T-helper 1 cell treated with Interleukin-12 subunit alpha and Interleukin-12 subunit beta and Interleukin-4 antibody, amounts not matched to agents 30 μg/mL and 1 μg/mL, for 36 hours (primary cell): Measurements from ENCODE around the gene TTLL11.

Source experiments
- H3K27ac Mint-ChIP-seq: one replicate; pipeline ENCODE4 v1.8.0; 2021; ENCODE audit warnings: mild to moderate bottlenecking, mixed read lengths
- H3K27me3 Mint-ChIP-seq: one replicate; pipeline ENCODE4 v1.8.0; 2021; ENCODE audit warnings: low read depth, mixed read lengths
- H3K36me3 Mint-ChIP-seq: one replicate; pipeline ENCODE4 v1.8.0; 2021; ENCODE audit warnings: low read depth, mixed read lengths
- H3K4me1 Mint-ChIP-seq: one replicate; pipeline ENCODE4 v1.8.0; 2021; ENCODE audit warnings: low read depth, mixed read lengths
- H3K4me3 Mint-ChIP-seq: one replicate; pipeline ENCODE4 v1.8.0; 2021; ENCODE audit warnings: mild to moderate bottlenecking, moderate library complexity, mixed read lengths
- H3K9me3 Mint-ChIP-seq: one replicate; pipeline ENCODE4 v1.8.0; 2021; ENCODE audit warnings: mixed read lengths

TTLL11 gene

DNA sequence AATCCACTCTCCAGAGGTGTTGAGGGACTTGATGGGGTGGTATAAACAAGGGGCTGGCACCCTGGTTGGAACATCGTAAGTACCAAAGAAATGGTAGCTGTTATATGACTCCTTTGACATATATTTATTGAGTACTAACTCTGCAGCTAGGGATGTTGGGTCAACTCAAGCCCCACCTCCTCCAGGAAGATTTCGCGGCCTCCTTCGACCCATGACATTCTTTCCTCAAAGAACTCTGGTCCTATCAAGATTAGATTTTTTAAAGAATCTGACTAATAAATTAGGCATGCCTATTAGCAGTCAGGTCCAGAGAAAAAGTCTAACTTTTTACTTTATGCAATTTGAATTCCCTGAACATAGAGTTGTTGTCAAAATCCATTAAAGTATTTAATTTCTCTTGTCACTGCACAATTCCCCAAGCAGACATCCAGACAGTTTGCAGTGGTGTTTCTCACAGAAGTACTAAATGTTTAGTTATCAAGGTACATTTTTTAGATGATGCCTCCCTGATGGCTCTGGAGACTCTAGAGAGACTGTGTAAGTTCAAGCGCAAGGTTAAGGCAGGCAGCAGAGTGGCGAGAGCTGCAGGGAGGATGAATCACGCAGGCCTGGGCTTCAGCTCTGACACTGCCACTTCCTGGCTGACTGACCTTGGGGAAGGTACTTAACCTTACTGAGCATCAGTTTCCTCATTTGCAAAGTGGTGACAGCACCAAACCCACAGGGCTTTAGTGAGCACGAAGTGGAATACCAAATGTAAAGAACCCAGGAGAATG is 209.6 kb downstream of the TTLL11 start:
- no peaks in the 10 kb centered on the region for H3K9me3 Mint-ChIP-seq
- H3K4me3 Mint-ChIP-seq = no peak overlapping the region
- H3K27me3 Mint-ChIP-seq = no peaks in the 10 kb centered on the region
- H3K36me3 Mint-ChIP-seq = no peaks in the 10 kb centered on the region
- peaks cover 5% of the 10 kb centered on the region for H3K4me1 Mint-ChIP-seq
- no peak overlapping the region for H3K27ac Mint-ChIP-seq

DNA sequence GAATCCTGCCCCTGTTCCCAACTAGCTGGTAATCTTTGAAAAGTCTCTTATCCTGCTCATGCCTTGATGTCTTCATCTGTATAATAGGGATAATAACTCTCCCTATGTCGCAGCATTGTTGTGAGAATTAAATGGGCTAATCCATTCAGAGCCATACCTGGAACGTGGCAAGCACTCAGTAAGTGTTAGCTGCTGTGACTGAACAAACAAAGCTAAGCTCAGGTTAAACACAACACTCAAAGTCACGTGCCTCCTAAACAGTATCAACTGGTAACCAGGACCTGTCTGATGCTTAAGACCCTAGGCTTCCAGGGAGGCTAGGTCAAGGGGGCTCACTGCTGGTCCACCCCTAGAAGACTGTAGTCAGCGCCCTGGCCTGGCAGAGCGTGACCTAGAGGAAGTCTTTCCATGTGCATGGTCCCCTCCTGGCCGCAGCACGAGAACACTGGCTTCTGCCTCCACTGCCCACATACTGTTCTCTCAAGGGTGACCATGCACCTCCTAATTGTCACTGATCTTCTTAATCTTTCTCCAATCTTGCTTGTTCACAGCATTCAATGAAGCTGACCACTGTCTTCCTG is 211.1 kb downstream of the TTLL11 start:
- no peak overlapping the region for H3K27ac Mint-ChIP-seq
- H3K27me3 Mint-ChIP-seq = no peaks in the 10 kb centered on the region
- H3K4me3 Mint-ChIP-seq = no peak overlapping the region
- no peaks in the 10 kb centered on the region for H3K9me3 Mint-ChIP-seq
- no peaks in the 10 kb centered on the region for H3K36me3 Mint-ChIP-seq
- H3K4me1 Mint-ChIP-seq = peaks cover 3% of the 10 kb centered on the region

DNA sequence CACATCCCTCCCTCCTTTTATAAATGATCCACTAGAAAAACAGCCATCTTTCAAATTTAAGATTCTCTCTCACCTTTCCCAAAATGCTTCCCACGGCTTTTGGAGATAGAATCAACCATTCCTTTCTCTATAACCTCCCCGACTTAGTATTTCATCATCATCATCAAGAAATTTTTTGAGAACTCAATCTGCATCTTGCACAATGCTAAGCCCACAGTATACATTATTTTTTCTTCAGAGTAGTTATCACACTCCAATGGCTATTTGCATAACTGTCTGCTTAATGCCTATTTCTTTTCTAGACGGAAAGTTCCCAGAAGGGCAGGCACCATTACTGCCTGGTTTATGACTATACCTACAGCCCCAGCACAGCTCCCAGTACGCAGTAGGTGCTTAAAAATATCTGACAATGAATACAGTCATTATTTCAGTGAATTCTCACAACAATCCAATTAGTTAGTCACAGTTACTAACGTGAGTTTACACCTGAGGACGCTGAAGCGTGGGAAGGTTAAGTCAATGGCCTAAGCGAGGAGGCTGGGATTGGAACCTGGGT is 212.7 kb downstream of the TTLL11 start:
- Mint-ChIP-seq H3K27me3 (no peaks in the 10 kb centered on the region), H3K27ac (no peak overlapping the region), H3K4me1 (no peaks in the 10 kb centered on the region), H3K9me3 (no peaks in the 10 kb centered on the region), H3K4me3 (no peak overlapping the region), H3K36me3 (no peaks in the 10 kb centered on the region)

DNA sequence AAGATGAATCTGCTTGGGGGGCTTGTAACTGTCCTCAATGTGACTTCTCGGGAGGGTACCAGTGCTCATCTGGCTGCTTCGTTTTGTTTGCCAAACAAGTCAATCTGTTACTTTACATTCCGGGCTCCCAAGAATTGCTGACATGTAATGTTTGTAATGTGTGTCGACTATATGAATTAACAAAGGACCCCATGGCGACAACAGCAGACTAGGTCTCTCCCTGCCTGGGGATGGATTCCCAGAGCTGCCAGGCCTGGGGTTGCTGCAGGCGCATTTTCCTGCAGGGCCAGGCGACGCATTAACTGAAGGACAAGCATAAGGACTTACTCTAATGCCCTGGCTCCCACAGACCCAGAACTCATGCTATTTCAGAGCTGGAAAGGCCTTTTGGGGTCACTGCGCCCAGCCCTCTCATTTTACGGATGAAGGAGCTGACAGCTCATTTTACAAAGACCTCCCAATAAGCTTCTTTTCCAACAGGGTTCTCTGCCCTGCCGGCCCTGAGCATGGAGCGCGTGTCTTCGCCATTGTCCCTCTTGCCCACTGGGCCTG is 214.8 kb downstream of the TTLL11 start:
- no peaks in the 10 kb centered on the region for H3K4me1 Mint-ChIP-seq
- H3K9me3 Mint-ChIP-seq = no peaks in the 10 kb centered on the region
- H3K36me3 Mint-ChIP-seq = no peaks in the 10 kb centered on the region
- H3K27me3 Mint-ChIP-seq = no peaks in the 10 kb centered on the region
- H3K4me3 Mint-ChIP-seq = no peak overlapping the region
- H3K27ac Mint-ChIP-seq = no peak overlapping the region

GRCh38 chr9:121876658-121877271 is 216.3 kb downstream of the TTLL11 start:
- Mint-ChIP-seq H3K36me3 (no peaks in the 10 kb centered on the region), H3K4me1 (no peaks in the 10 kb centered on the region), H3K27me3 (no peaks in the 10 kb centered on the region), H3K9me3 (no peaks in the 10 kb centered on the region), H3K27ac (no peak overlapping the region), H3K4me3 (no peak overlapping the region)

DNA sequence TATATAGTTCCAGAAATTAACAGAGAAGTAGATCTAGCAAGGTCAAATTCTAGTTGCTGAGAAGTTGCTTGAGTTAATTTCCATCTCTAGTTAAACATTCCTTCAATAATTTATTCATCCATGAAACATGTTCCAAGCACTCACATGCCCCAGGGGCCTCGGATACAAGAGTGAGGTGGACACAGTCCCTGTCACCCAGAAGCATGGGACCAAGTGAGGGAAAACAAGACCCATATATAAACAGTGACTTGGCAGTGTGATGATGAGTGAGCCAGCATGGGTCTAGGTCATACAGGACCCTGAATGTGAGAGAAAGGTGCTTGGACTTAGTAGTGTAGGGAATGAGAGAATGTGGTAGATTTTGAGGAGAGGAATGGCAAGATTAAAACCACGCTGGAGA is 216.9 kb downstream of the TTLL11 start:
- Mint-ChIP-seq H3K27me3 (no peaks in the 10 kb centered on the region), H3K27ac (no peak overlapping the region)

GRCh38 chr9:121874524-121874923 is 218.6 kb downstream of the TTLL11 start:
- H3K27me3 Mint-ChIP-seq = no peaks in the 10 kb centered on the region
- no peaks in the 10 kb centered on the region for H3K4me1 Mint-ChIP-seq
- no peaks in the 10 kb centered on the region for H3K9me3 Mint-ChIP-seq
- H3K36me3 Mint-ChIP-seq = no peaks in the 10 kb centered on the region
- H3K4me3 Mint-ChIP-seq = no peak overlapping the region
- no peak overlapping the region for H3K27ac Mint-ChIP-seq

More for the DNA sequence above, 216.9 kb downstream of the TTLL11 start:
- Mint-ChIP-seq H3K4me3 (no peak overlapping the region), H3K36me3 (no peaks in the 10 kb centered on the region), H3K4me1 (no peaks in the 10 kb centered on the region), H3K9me3 (no peaks in the 10 kb centered on the region)

DNA sequence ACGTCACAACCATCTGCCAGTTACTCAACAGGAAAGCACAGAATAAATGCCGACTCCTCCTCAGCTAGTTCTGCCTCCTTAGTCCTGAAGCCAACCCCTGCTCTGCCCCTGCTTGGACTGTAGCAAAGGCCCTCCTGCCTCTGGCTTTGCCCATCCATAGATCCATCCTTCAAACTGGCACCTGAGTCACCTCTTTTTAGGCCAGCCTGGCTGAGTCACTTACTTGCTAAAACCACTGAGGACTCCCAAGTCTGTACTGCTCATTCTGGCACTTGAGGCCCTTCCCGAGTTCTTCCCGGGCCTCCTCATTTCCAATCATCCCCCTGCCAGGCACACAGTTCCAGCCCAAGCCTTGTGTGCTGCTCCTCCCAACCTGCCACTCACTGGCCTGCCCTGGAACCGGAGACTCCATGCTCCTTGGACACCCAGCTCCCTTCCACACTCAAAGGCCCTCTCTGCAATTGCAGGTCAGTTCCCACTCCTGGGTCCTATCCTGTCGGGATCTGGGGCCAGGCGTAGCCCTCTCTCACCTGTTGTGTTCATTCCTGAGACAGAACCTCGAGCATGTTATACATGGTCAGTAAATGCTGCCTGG is 221.6 kb downstream of the TTLL11 start:
- no peak overlapping the region for H3K27ac Mint-ChIP-seq
- no peaks in the 10 kb centered on the region for H3K27me3 Mint-ChIP-seq
- H3K9me3 Mint-ChIP-seq = no peaks in the 10 kb centered on the region

GRCh38 chr9:121870271-121870670 is 222.8 kb downstream of the TTLL11 start:
- no peaks in the 10 kb centered on the region for H3K4me1 Mint-ChIP-seq

More for the DNA sequence above, 221.6 kb downstream of the TTLL11 start:
- Mint-ChIP-seq H3K4me3 (no peak overlapping the region), H3K36me3 (no peaks in the 10 kb centered on the region), H3K4me1 (no peaks in the 10 kb centered on the region)

DNA sequence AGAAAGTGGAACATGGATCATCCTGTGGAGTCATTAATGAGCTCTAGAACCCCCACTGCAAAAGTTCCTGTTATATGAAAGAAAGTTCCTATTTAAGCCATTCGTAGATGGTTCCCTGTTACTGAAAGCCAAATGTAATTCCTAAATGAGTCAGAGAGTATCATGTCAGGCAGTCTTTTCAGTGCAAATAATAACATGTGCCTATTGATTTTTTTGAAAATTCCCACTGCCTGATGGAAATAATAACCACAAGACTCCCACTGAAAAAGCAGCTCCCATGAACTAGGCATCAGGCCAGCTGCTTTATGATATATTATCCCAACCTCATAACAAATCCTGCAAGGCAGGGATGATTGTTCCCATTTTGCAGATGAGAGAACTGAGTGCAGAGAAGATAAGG is 224.5 kb downstream of the TTLL11 start:
- no peak overlapping the region for H3K4me3 Mint-ChIP-seq
- H3K4me1 Mint-ChIP-seq = no peaks in the 10 kb centered on the region
- no peaks in the 10 kb centered on the region for H3K36me3 Mint-ChIP-seq
- H3K27ac Mint-ChIP-seq = no peak overlapping the region
- H3K9me3 Mint-ChIP-seq = no peaks in the 10 kb centered on the region
- peaks cover 8% of the 10 kb centered on the region for H3K27me3 Mint-ChIP-seq

More at GRCh38 chr9:121870271-121870670, 222.8 kb downstream of the TTLL11 start:
- Mint-ChIP-seq H3K27ac (no peak overlapping the region), H3K4me3 (no peak overlapping the region), H3K27me3 (no peaks in the 10 kb centered on the region), H3K9me3 (no peaks in the 10 kb centered on the region), H3K36me3 (no peaks in the 10 kb centered on the region)

DNA sequence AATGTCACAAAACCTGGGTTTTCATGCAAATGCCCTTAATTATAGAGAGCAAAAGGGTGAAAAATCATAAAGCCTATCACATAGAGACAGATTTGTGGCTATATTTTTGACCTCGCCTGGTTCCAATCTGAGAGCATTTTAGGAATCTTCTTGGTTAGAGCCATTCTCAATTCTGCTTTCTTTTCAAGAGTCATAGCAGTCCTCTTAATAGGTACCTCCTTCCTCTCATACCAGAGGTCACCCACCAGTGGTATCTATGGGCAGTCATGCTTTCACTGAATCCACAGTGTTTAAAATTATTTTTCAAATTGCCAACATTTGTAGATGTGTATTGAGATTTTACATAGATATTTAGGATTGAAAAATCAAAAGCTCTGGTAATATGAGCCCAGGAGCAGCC is 226.2 kb downstream of the TTLL11 start:
- Mint-ChIP-seq H3K4me1 (no peaks in the 10 kb centered on the region), H3K36me3 (no peaks in the 10 kb centered on the region), H3K27me3 (peaks cover 8% of the 10 kb centered on the region), H3K4me3 (no peak overlapping the region), H3K9me3 (no peaks in the 10 kb centered on the region), H3K27ac (no peak overlapping the region)

DNA sequence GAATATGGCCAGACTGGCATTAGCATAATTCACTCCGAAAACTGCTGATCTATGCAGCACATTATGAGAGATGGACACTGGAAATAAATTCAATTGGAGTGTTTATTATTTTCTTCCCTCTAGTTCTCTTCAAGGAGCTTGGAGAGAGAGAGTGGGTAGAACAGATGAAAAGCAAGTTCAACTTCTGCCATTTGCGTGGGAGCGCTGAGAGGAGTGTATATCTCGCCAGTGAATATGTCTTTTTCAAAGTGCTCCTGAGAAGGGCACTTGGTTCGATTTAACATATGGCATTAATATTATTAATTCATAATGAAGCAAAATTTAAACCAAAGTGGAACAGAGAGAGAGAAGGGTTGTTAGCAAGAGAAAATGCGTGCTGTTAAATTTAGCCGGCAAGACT is 227.2 kb downstream of the TTLL11 start:
- no peak overlapping the region for H3K27ac Mint-ChIP-seq
- no peak overlapping the region for H3K4me3 Mint-ChIP-seq
- H3K4me1 Mint-ChIP-seq = no peaks in the 10 kb centered on the region
- no peaks in the 10 kb centered on the region for H3K9me3 Mint-ChIP-seq
- H3K36me3 Mint-ChIP-seq = no peaks in the 10 kb centered on the region
- peaks cover 8% of the 10 kb centered on the region for H3K27me3 Mint-ChIP-seq

GRCh38 chr9:121865060-121865459 is 228.0 kb downstream of the TTLL11 start:
- H3K4me3 Mint-ChIP-seq = no peak overlapping the region
- H3K27ac Mint-ChIP-seq = no peak overlapping the region
- H3K9me3 Mint-ChIP-seq = no peaks in the 10 kb centered on the region
- peaks cover 8% of the 10 kb centered on the region for H3K27me3 Mint-ChIP-seq
- H3K36me3 Mint-ChIP-seq = no peaks in the 10 kb centered on the region
- H3K4me1 Mint-ChIP-seq = no peaks in the 10 kb centered on the region

GRCh38 chr9:121863955-121864354 is 229.2 kb downstream of the TTLL11 start:
- Mint-ChIP-seq H3K36me3 (no peaks in the 10 kb centered on the region), H3K4me3 (no peak overlapping the region), H3K27me3 (peaks cover 8% of the 10 kb centered on the region), H3K27ac (no peak overlapping the region), H3K4me1 (no peaks in the 10 kb centered on the region), H3K9me3 (no peaks in the 10 kb centered on the region)
